Middle frontal gyrus (tissue), 1 donor: Measurements from ENCODE around the gene ATXN1.
"Not testable (repeated sequence)": the region's sequence is repeated elsewhere in the genome, so short reads cannot be mapped to it uniquely, and the experiment has no call there.

Experiments
- DNase-seq: peaks from one replicate; pipeline ENCODE4 v3.0.0-alpha.2; 2015; ENCODE audit warnings: low spot score; ENCODE audit errors: extremely low spot score

The ATXN1 gene

GRCh38 chr6:16421462-16421960 is 339.7 kb downstream of the ATXN1 start:
- no peak for DNase-seq

GRCh38 chr6:16420715-16421461 is 340.4 kb downstream of the ATXN1 start:
- no peak for DNase-seq

GRCh38 chr6:16420337-16420714 is 340.9 kb downstream of the ATXN1 start:
- no peak for DNase-seq

- no peak for DNase-seq
These were observed 341.5 kb downstream of the ATXN1 start for GRCh38 chr6:16419636-16420336.

GRCh38 chr6:16418151-16418550 is 343.1 kb downstream of the ATXN1 start:
- DNase-seq: no peak

GRCh38 chr6:16415677-16416076 is 345.6 kb downstream of the ATXN1 start:
- no peak for DNase-seq

- no peak for DNase-seq
These were observed 347.1 kb downstream of the ATXN1 start for GRCh38 chr6:16414205-16414604.

- no peak for DNase-seq
These were observed 347.9 kb downstream of the ATXN1 start for GRCh38 chr6:16413399-16413798.

GRCh38 chr6:16412982-16413381 is 348.3 kb downstream of the ATXN1 start:
- DNase-seq: no peak

- DNase-seq: no peak
These were observed 349.1 kb downstream of the ATXN1 start for GRCh38 chr6:16412171-16412570.

- no peak for DNase-seq
These were observed 351.5 kb downstream of the ATXN1 start for GRCh38 chr6:16409531-16410441.

- DNase-seq: no peak
These were observed 352.5 kb downstream of the ATXN1 start for GRCh38 chr6:16408766-16409165.

- no peak for DNase-seq
These were observed 354.3 kb downstream of the ATXN1 start for GRCh38 chr6:16406966-16407365.

GRCh38 chr6:16406538-16406937 is 354.7 kb downstream of the ATXN1 start:
- not testable (repeated sequence) for DNase-seq

GRCh38 chr6:16405375-16405774 is 355.9 kb downstream of the ATXN1 start:
- no peak for DNase-seq

- DNase-seq: no peak
These were observed 356.8 kb downstream of the ATXN1 start for GRCh38 chr6:16404456-16404855.

- no peak for DNase-seq
These were observed 357.4 kb downstream of the ATXN1 start for GRCh38 chr6:16403831-16404230.

- no peak for DNase-seq
These were observed 358.7 kb downstream of the ATXN1 start for GRCh38 chr6:16402581-16402900.

GRCh38 chr6:16400248-16400760 is 361.0 kb downstream of the ATXN1 start:
- DNase-seq: no peak

GRCh38 chr6:16399695-16400094 is 361.6 kb downstream of the ATXN1 start:
- no peak for DNase-seq

- DNase-seq: no peak
These were observed 362.1 kb downstream of the ATXN1 start for GRCh38 chr6:16399158-16399557.

GRCh38 chr6:16398587-16398986 is 362.7 kb downstream of the ATXN1 start:
- DNase-seq: no peak
